HG03432 (cell line): Measurements from ENCODE around the gene TIMELESS.
A peak's percentile ranks its signal among the peaks of the same experiment; 100 is the strongest.
"Not testable (repeated sequence)": the region's sequence is repeated elsewhere in the genome, so short reads cannot be mapped to it uniquely, and the experiment has no call there.

Experiments
- ATAC-seq: cut with Tn5 transposase; IDR thresholded peaks from one replicate; pipeline ENCODE4 v1.9.1; 2021; ENCODE audit warnings: mild to moderate bottlenecking, moderate library complexity; ENCODE audit not compliant: unreplicated experiment

The TIMELESS gene

GRCh38 chr12:56468216-56469006 lies 19.2 kb upstream of the TIMELESS start, which contains the start of gene SPRYD4:
Gene SPRYD4, plus strand, starts transcription at chr12:56468578. Its CDS starts 14 bp downstream, at chr12:56468592.
- ATAC-seq, result peak; percentile 92

GRCh38 chr12:56462565-56462964 lies 13.3 kb upstream of the TIMELESS start:
- ATAC-seq, result no peak

- ATAC-seq, result no peak
Observed at GRCh38 chr12:56461235-56462159, 12.3 kb upstream of the TIMELESS start.

- ATAC-seq, result no peak
Observed at GRCh38 chr12:56457817-56458216, 8.6 kb upstream of the TIMELESS start.

GRCh38 chr12:56454557-56454956 lies 5.3 kb upstream of the TIMELESS start, which contains the start of gene MIP:
Gene MIP, minus strand, starts transcription at chr12:56454657. Its CDS starts 44 bp downstream, at chr12:56454613.
- ATAC-seq, result no peak

GRCh38 chr12:56451147-56451546 lies 1.9 kb upstream of the TIMELESS start:
- ATAC-seq, result no peak

- no peak for ATAC-seq
Observed at GRCh38 chr12:56450241-56450640, 1.0 kb upstream of the TIMELESS start.

- ATAC-seq, result no peak
Observed at GRCh38 chr12:56449622-56449984, 377 bp upstream of the TIMELESS start.

GRCh38 chr12:56443208-56443607 lies 6.0 kb downstream of the TIMELESS start:
- not testable (repeated sequence) for ATAC-seq

- no peak for ATAC-seq
Observed at GRCh38 chr12:56437430-56438176, 11.6 kb downstream of the TIMELESS start.

- ATAC-seq, result no peak
Observed at GRCh38 chr12:56434828-56435227, 14.4 kb downstream of the TIMELESS start.

GRCh38 chr12:56431850-56432249 lies 17.4 kb downstream of the TIMELESS start:
- ATAC-seq, result no peak

- ATAC-seq, result no peak
Observed at GRCh38 chr12:56431288-56431687, 17.9 kb downstream of the TIMELESS start.

- no peak for ATAC-seq
Observed at GRCh38 chr12:56425940-56426438, 23.2 kb downstream of the TIMELESS start.

- no peak for ATAC-seq
Observed at GRCh38 chr12:56425193-56425592, 24.0 kb downstream of the TIMELESS start.

- no peak for ATAC-seq
Observed at GRCh38 chr12:56420411-56420810, 28.8 kb downstream of the TIMELESS start.

- ATAC-seq, result no peak
Observed at GRCh38 chr12:56417739-56418138, 31.5 kb downstream of the TIMELESS start.

- ATAC-seq, result no peak
Observed at GRCh38 chr12:56414401-56414800, 34.8 kb downstream of the TIMELESS start.

GRCh38 chr12:56413392-56413791 lies 35.8 kb downstream of the TIMELESS start:
- no peak for ATAC-seq

- no peak for ATAC-seq
Observed at GRCh38 chr12:56411781-56412639, 37.2 kb downstream of the TIMELESS start.
